ENCODE results near the gene NAPSA. TPM values are rescaled to one million over a fixed set of nuclear protein-coding genes. Genes with fewer than 3 reads are reported as not detected.

Gene NAPSA
- total and polyA plus RNA-seq, 9 of the 15 experiments (the other 6 are each of a cell fraction or from before 2014, with no cell fraction given), result 0.25 to 1.9 (median 0.69) TPM

- TF ChIP-seq RBM34 (IDR thresholded peaks at IDR 0.05; ENCODE audit: borderline replicate concordance, insufficient read depth, low read length), result no peak
- no peak for TF ChIP-seq ZNF707 (CRISPR knock-in tag; conservative IDR thresholded peaks at IDR 0.05)
- peak; percentile 82 to 88 for TF ChIP-seq RAD21 (CRISPR knock-in tag; conservative IDR thresholded peaks at IDR 0.05 in 1 of 2, IDR thresholded peaks at IDR 0.05 in 1 of 2)
- TF ChIP-seq KLF10 (CRISPR knock-in tag; IDR thresholded peaks at IDR 0.05), result no peak
- TF ChIP-seq LCOR (CRISPR knock-in tag; IDR thresholded peaks at IDR 0.05), result 0 out of 2 replicates have a peak, but pooled peaks have one; percentile 40
- no peak for TF ChIP-seq FOXJ2 (tag; IDR thresholded peaks at IDR 0.05)
- no peak for TF ChIP-seq FOXA3 (CRISPR knock-in tag; conservative IDR thresholded peaks at IDR 0.05 in 1 of 2, IDR thresholded peaks at IDR 0.05 in 1 of 2)
- 0 out of 4 replicates have a peak, but pooled peaks of 1 of the 2 experiments have one; percentile 39 for TF ChIP-seq MNT (conservative IDR thresholded peaks at IDR 0.05)
- no peak for TF ChIP-seq ZBTB26 (CRISPR knock-in tag; IDR thresholded peaks at IDR 0.05)
- no peak for TF ChIP-seq SAFB (IDR thresholded peaks at IDR 0.05; ENCODE audit: borderline replicate concordance, low read depth, low read length)
- TF ChIP-seq ZNF253 (CRISPR knock-in tag; conservative IDR thresholded peaks at IDR 0.05), result no peak
- peak; percentile 68 for TF ChIP-seq POLR2A (conservative IDR thresholded peaks at IDR 0.05)
- TF ChIP-seq CREBBP (IDR thresholded peaks at IDR 0.05; ENCODE audit: low read depth, low read length), result no peak
- no peak for TF ChIP-seq SLC30A9 (CRISPR knock-in tag; IDR thresholded peaks at IDR 0.05)
- no peak for TF ChIP-seq GTF2A2 (tag; IDR thresholded peaks at IDR 0.05)
- no peak for TF ChIP-seq NFXL1 (CRISPR knock-in tag; IDR thresholded peaks at IDR 0.05)
- no peak for TF ChIP-seq SNAPC5 (CRISPR knock-in tag; IDR thresholded peaks at IDR 0.05)
- no peak for TF ChIP-seq ZNF197 (CRISPR knock-in tag; IDR thresholded peaks at IDR 0.05; ENCODE audit: low read depth)
These were observed 3.5 kb upstream of the NAPSA start (continued) for GRCh38 chr19:50368649-50369570.

Data from K562 (cell line).